Measurements from ENCODE around the gene CELF1. TPM values are rescaled to one million over a fixed set of nuclear protein-coding genes. Genes with fewer than 3 reads are reported as not detected.

Gene CELF1
- polyA plus RNA-seq, 1 experiment = 87.2 TPM

- Histone ChIP-seq H3K9me3 (ENCODE audit: control insufficient read depth, insufficient read depth, low read length) (no peaks in the 10 kb centered on the region), H3K27me3 (ENCODE audit: control insufficient read depth, insufficient read depth, low read length) (no peaks in the 10 kb centered on the region), H3K4me3 (ENCODE audit: low read depth, low read length) (no peak overlapping the region), H3K27ac (ENCODE audit: low read depth, low read length) (no peak overlapping the region)
- no peak for TF ChIP-seq CTCF (IDR thresholded peaks at IDR 0.05; ENCODE audit: low read depth, low read length)
- DNase-seq (ENCODE audit: low read depth, low spot score) = no peak
- ChIA-PET POLR2A (interaction anchor here (0.5 to 0.7 kb wide), 2 partner anchors 107 to 216 kb away, joined by 3 to 4 read pairs; no protein-coding TSS in a partner anchor), CTCF (interaction anchor here (0.8 to 1.3 kb wide), 2 partner anchors 83 to 146 kb away, joined by 3 read pairs; no protein-coding TSS in a partner anchor)
Observed at GRCh38 chr11:47470671-47471070, 82.3 kb downstream of the CELF1 start.

GRCh38 chr11:47469361-47470179 lies 83.4 kb downstream of the CELF1 start:
- DNase-seq (ENCODE audit: low read depth, low spot score) = no peak
- no peak overlapping the region for H3K4me3 ChIP-seq (ENCODE audit: low read depth, low read length)
- CTCF ChIA-PET = interaction anchor here (1.0 to 3.1 kb wide), 3 partner anchors 16 to 95 kb away, joined by 3 to 9 read pairs (median 3); no protein-coding TSS in a partner anchor
- no peaks in the 10 kb centered on the region for H3K27me3 ChIP-seq (ENCODE audit: control insufficient read depth, insufficient read depth, low read length)
- POLR2A ChIA-PET = interaction anchor here (0.5 to 0.7 kb wide), 2 partner anchors 254 to 897 kb away, joined by 3 to 6 read pairs; no protein-coding TSS in a partner anchor
- H3K9me3 ChIP-seq (ENCODE audit: control insufficient read depth, insufficient read depth, low read length) = no peaks in the 10 kb centered on the region
- TF ChIP-seq CTCF (IDR thresholded peaks at IDR 0.05; ENCODE audit: low read depth, low read length) = no peak
- H3K27ac ChIP-seq (ENCODE audit: low read depth, low read length) = peak overlapping the region; percentile 47

GRCh38 chr11:47468598-47469214 lies 84.2 kb downstream of the CELF1 start:
- CTCF ChIA-PET = interaction anchor here (1.0 to 3.1 kb wide), 2 partner anchors 15 to 94 kb away, joined by 3 to 9 read pairs; no protein-coding TSS in a partner anchor
- no peak for DNase-seq (ENCODE audit: low read depth, low spot score)
- H3K27me3 ChIP-seq (ENCODE audit: control insufficient read depth, insufficient read depth, low read length) = no peaks in the 10 kb centered on the region
- no peak overlapping the region for H3K4me3 ChIP-seq (ENCODE audit: low read depth, low read length)
- POLR2A ChIA-PET = no interaction called here
- no peak for TF ChIP-seq CTCF (IDR thresholded peaks at IDR 0.05; ENCODE audit: low read depth, low read length)
- peak overlapping the region; percentile 47 for H3K27ac ChIP-seq (ENCODE audit: low read depth, low read length)
- no peaks in the 10 kb centered on the region for H3K9me3 ChIP-seq (ENCODE audit: control insufficient read depth, insufficient read depth, low read length)

- ChIA-PET POLR2A (interaction anchor here (0.6 kb wide), 1 partner anchor 75 kb away, joined by 4 read pairs; no protein-coding TSS in a partner anchor), CTCF (interaction anchor here (1.0 to 3.1 kb wide), 2 partner anchors 14 to 86 kb away, joined by 4 to 9 read pairs; no protein-coding TSS in a partner anchor)
- no peak for TF ChIP-seq CTCF (IDR thresholded peaks at IDR 0.05; ENCODE audit: low read depth, low read length)
- Histone ChIP-seq H3K9me3 (ENCODE audit: control insufficient read depth, insufficient read depth, low read length) (no peaks in the 10 kb centered on the region), H3K27me3 (ENCODE audit: control insufficient read depth, insufficient read depth, low read length) (no peaks in the 10 kb centered on the region), H3K27ac (ENCODE audit: low read depth, low read length) (no peak overlapping the region), H3K4me3 (ENCODE audit: low read depth, low read length) (no peak overlapping the region)
- DNase-seq (ENCODE audit: low read depth, low spot score) = no peak
Observed at GRCh38 chr11:47467357-47467756, 85.6 kb downstream of the CELF1 start.
